ENCODE data around the gene PLD5.

- TF ChIP-seq CEBPB (IDR thresholded peaks at IDR 0.05) (no peak), TCF12 (IDR thresholded peaks at IDR 0.05; ENCODE audit: low read depth) (no peak), TEAD4 (IDR thresholded peaks at IDR 0.05) (no peak), USF1 (IDR thresholded peaks at IDR 0.05) (no peak), NFIC (IDR thresholded peaks at IDR 0.05) (no peak), YY1 (IDR thresholded peaks at IDR 0.05; ENCODE audit: low read depth) (no peak), MAX (IDR thresholded peaks at IDR 0.05) (no peak), ZBTB7A (IDR thresholded peaks at IDR 0.05; ENCODE audit: low read depth) (no peak), REST (IDR thresholded peaks at IDR 0.05; ENCODE audit: low read depth) (no peak), TAF1 (IDR thresholded peaks at IDR 0.05; ENCODE audit: low read depth) (no peak), CREB1 (IDR thresholded peaks at IDR 0.05; ENCODE audit: low read depth) (no peak), EP300 (IDR thresholded peaks at IDR 0.05; ENCODE audit: borderline replicate concordance) (no peak), RAD21 (IDR thresholded peaks at IDR 0.05; ENCODE audit: low read depth) (no peak), FOXM1 (IDR thresholded peaks at IDR 0.05; ENCODE audit: borderline replicate concordance, low read depth) (no peak)
Observed at GRCh38 chr1:242556276-242556675, 31.8 kb upstream of the PLD5 start.
